PC-3 (cell line): Measurements from ENCODE around the gene KCTD8. TPM values are rescaled to one million over a fixed set of nuclear protein-coding genes. Genes with fewer than 3 reads are reported as not detected.

Experiments
- ATAC-seq: fragments of 200-7000 bp; cut with Tn5 transposase; 2 replicates; pipeline ENCODE4 v1.9.1; 2020; ENCODE audit warnings: mild to moderate bottlenecking, moderate library complexity
- BruUV-seq: library from RNA; stranded (reverse); fragments of 400-500 nt; replicated peaks from 2 replicates; lab custom pipeline; 2021; lab: Mats Ljungman, UMichigan
- CTCF ChIA-PET: fragments of 300-600 bp; sonication (Branson Sonifier 250); formaldehyde crosslinking; loops from one replicate; lab custom pipeline; 2022; ENCODE audit warnings: antibody characterized with exemption; lab: Charles Lee
- POLR2A ChIA-PET: fragments of 300-600 bp; sonication (Branson Sonifier 250); formaldehyde crosslinking; loops from one replicate; lab custom pipeline; 2022; ENCODE audit warnings: antibody characterized with exemption; ENCODE audit not compliant: unreplicated experiment; lab: Charles Lee
- DNase-seq: peaks from one replicate; pipeline ENCODE4 v3.0.0-alpha.2; 2015
- H2AFZ ChIP-seq: fragments of 300-600 bp; sonication (generic); 2 replicates; pipeline ENCODE4 v1.6.0; 2016; ENCODE audit warnings: antibody characterized with exemption, low read length
- H3F3A ChIP-seq: fragments of 300-600 bp; sonication (generic); one replicate; pipeline ENCODE4 v1.6.0; 2017; ENCODE audit warnings: antibody characterized with exemption, low read length, control low read depth, mild to moderate bottlenecking; ENCODE audit not compliant: unreplicated experiment
- H3K27ac ChIP-seq: fragments of 300-600 bp; sonication (generic); 2 replicates; pipeline ENCODE4 v1.5.1; 2016; ENCODE audit warnings: mild to moderate bottlenecking, low read length
- H3K27me3 ChIP-seq: fragments of 300-600 bp; sonication (generic); 2 replicates; pipeline ENCODE4 v1.6.1; 2016; ENCODE audit warnings: low read length, mixed read lengths
- H3K36me3 ChIP-seq: fragments of 300-600 bp; sonication (generic); 2 replicates; pipeline ENCODE4 v1.6.1; 2016; ENCODE audit warnings: low read depth, mixed run types, low read length, mixed read lengths
- H3K4me1 ChIP-seq: fragments of 300-600 bp; sonication (generic); 2 replicates; pipeline ENCODE4 v1.5.1; 2016; ENCODE audit warnings: low read length; ENCODE audit not compliant: insufficient read depth
- H3K4me2 ChIP-seq: fragments of 300-600 bp; sonication (generic); 2 replicates; pipeline ENCODE4 v1.6.0; 2016; ENCODE audit warnings: low read length
- H3K4me3 ChIP-seq: fragments of 300-600 bp; sonication (generic); 2 replicates; pipeline ENCODE4 v1.5.1; 2016; ENCODE audit warnings: mild to moderate bottlenecking, low read length, mixed read lengths
- H3K79me2 ChIP-seq: fragments of 300-600 bp; sonication (generic); 2 replicates; pipeline ENCODE4 v1.6.1; 2017; ENCODE audit warnings: low read length, mixed read lengths
- H3K9ac ChIP-seq: fragments of 300-600 bp; sonication (generic); 2 replicates; pipeline ENCODE4 v1.6.0; 2016; ENCODE audit warnings: mild to moderate bottlenecking, low read length
- H3K9me2 ChIP-seq: fragments of 300-600 bp; sonication (generic); replicated peaks from 2 replicates; pipeline ENCODE4 v1.6.1; 2016; ENCODE audit warnings: mixed run types, low read length, mixed read lengths
- H3K9me3 ChIP-seq: fragments of 300-600 bp; sonication (generic); 2 replicates; pipeline ENCODE4 v1.6.1; 2016; ENCODE audit warnings: low read length, mixed read lengths
- H4K20me1 ChIP-seq: fragments of 300-600 bp; sonication (generic); 2 replicates; pipeline ENCODE4 v1.6.1; 2016; ENCODE audit warnings: low read length, mixed read lengths
- EZH2 ChIP-seq: fragments of 300-600 bp; sonication (generic); IDR thresholded peaks from one replicate; pipeline ENCODE4 v1.6.1; 2017; ENCODE audit warnings: antibody characterized with exemption, mild to moderate bottlenecking, low read length; ENCODE audit not compliant: unreplicated experiment
- EZH2phosphoT487 ChIP-seq: fragments of 300-600 bp; sonication (generic); IDR thresholded peaks from 2 replicates; pipeline ENCODE4 v1.6.1; 2018; ENCODE audit warnings: mild to moderate bottlenecking, antibody characterized with exemption, low read length, borderline replicate concordance
- intact Hi-C: fragments of 100-400 bp; cut with micrococcal nuclease; formaldehyde crosslinking; loops from 2 replicates; pipeline ENCODE4 v1.9.0; 2023
- total RNA-seq: library from RNA; depleted of rRNA; stranded (reverse); fragments of >200 nt; gene quantifications from 2 replicates; pipeline ENCODE4 v1.2.3, GENCODE V29; 2014
- TF ChIP-seq, protein P1 (sequence below): fragments of 300-600 bp; sonication (generic); conservative IDR thresholded peaks from 2 replicates; pipeline ENCODE4 v1.5.1; 2017; ENCODE audit warnings: antibody characterized with exemption, low read depth, mild to moderate bottlenecking, low read length

Gene KCTD8
- total RNA-seq, 1 experiment from 2014 or later = not detected

- Histone ChIP-seq H3K9me3 (no peaks in the 10 kb centered on the region), H3K79me2 (no peaks in the 10 kb centered on the region), H3K9ac (no peak overlapping the region), H3K27ac (no peak overlapping the region), H3K36me3 (no peaks in the 10 kb centered on the region), H3K9me2 (no peaks in the 10 kb centered on the region), H3K4me3 (no peak overlapping the region), H3K4me1 (no peaks in the 10 kb centered on the region), H3F3A (no peaks in the 10 kb centered on the region), H3K4me2 (no peak overlapping the region), H4K20me1 (no peaks in the 10 kb centered on the region), H3K27me3 (no peaks in the 10 kb centered on the region), H2AFZ (no peak overlapping the region)
- ChIA-PET CTCF (no interaction called here), POLR2A (no interaction called here)
- BruUV-seq = no TSS peak
- intact Hi-C loops = loop anchor here (1.0 to 10.0 kb wide), 2 partner anchors 169 to 472 kb away; no protein-coding TSS in a partner anchor
- DNase-seq = peak; percentile 8
- no peak for TF ChIP-seq EZH2phosphoT487
- TF ChIP-seq EZH2 = no peak
- TF ChIP-seq, protein P1, sequence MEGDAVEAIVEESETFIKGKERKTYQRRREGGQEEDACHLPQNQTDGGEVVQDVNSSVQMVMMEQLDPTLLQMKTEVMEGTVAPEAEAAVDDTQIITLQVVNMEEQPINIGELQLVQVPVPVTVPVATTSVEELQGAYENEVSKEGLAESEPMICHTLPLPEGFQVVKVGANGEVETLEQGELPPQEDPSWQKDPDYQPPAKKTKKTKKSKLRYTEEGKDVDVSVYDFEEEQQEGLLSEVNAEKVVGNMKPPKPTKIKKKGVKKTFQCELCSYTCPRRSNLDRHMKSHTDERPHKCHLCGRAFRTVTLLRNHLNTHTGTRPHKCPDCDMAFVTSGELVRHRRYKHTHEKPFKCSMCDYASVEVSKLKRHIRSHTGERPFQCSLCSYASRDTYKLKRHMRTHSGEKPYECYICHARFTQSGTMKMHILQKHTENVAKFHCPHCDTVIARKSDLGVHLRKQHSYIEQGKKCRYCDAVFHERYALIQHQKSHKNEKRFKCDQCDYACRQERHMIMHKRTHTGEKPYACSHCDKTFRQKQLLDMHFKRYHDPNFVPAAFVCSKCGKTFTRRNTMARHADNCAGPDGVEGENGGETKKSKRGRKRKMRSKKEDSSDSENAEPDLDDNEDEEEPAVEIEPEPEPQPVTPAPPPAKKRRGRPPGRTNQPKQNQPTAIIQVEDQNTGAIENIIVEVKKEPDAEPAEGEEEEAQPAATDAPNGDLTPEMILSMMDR = 0 out of 2 replicates have a peak, but pooled peaks have one; percentile 17
- peak; percentile 37; the same call in 1 of the 2 replicates for ATAC-seq
Measured at GRCh38 chr4:44256414-44256813, 192.2 kb downstream of the KCTD8 start.

DNA sequence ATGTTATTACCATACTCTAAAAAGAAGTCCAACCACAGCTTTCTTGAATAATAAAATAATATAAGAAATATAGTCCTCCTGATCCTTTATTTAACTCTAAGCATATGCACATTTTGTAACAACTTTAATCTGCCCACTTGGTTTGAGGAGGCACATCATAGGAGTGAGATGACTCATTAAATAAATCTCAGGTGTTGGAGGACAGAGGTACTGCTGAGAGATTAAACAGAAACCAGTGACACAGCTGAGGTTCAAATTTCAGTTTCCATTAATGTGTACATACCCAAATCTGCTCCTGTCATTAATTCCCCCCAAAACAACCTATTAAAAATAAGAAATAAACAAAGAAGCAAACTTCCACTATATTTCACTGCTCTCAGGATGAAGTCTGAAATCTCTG lies 211.0 kb downstream of the KCTD8 start:
- no peak overlapping the region for H3K4me2 ChIP-seq
- ChIA-PET POLR2A (no interaction called here), CTCF (no interaction called here)
- H3K79me2 ChIP-seq = no peaks in the 10 kb centered on the region
- no peak overlapping the region for H2AFZ ChIP-seq
- no peaks in the 10 kb centered on the region for H3F3A ChIP-seq
- no peak overlapping the region for H3K9ac ChIP-seq
- TF ChIP-seq EZH2 = no peak
- TF ChIP-seq EZH2phosphoT487 = no peak
- TF ChIP-seq, protein P1 = no peak
- intact Hi-C loops = no loop called here
- no peaks in the 10 kb centered on the region for H4K20me1 ChIP-seq
- no peak overlapping the region for H3K4me3 ChIP-seq
- H3K36me3 ChIP-seq = no peaks in the 10 kb centered on the region
- ATAC-seq (peak; percentile 27; the same call in 1 of the 2 replicates), DNase-seq (peak; percentile 23)
- H3K9me2 ChIP-seq = no peaks in the 10 kb centered on the region
- H3K9me3 ChIP-seq = no peaks in the 10 kb centered on the region
- H3K27ac ChIP-seq = no peak overlapping the region
- BruUV-seq = no TSS peak
- H3K4me1 ChIP-seq = no peaks in the 10 kb centered on the region
- no peaks in the 10 kb centered on the region for H3K27me3 ChIP-seq

DNA sequence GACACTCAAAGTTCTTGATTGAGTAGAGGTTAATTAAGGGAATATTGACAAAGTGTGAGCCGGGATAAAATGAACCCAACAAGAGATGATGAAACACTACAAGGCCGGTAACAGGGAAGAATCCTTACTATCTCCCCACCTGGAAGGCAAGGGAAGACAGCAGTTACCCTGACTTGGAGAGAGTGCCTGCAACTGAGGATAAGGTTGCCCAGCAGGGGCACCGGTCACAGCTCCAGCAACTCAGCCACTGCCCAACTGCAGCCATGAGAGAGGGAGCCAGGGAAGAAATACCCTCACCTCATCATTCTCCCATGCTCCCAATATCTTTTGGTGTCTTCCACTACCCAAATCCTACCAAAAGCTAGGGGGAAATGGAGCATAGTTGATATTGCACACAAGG lies 212.7 kb downstream of the KCTD8 start:
- H4K20me1 ChIP-seq = no peaks in the 10 kb centered on the region
- no peak overlapping the region for H2AFZ ChIP-seq
- H3K27ac ChIP-seq = no peak overlapping the region
- H3K4me2 ChIP-seq = no peak overlapping the region
- intact Hi-C loops = no loop called here
- TF ChIP-seq EZH2 (no peak), EZH2phosphoT487 (no peak)
- TF ChIP-seq, protein P1 = no peak
- no peaks in the 10 kb centered on the region for H3K4me1 ChIP-seq
- DNase-seq (no peak), ATAC-seq (no peak)
- no peaks in the 10 kb centered on the region for H3K9me3 ChIP-seq
- H3K27me3 ChIP-seq = no peaks in the 10 kb centered on the region
- no peaks in the 10 kb centered on the region for H3K9me2 ChIP-seq
- no peaks in the 10 kb centered on the region for H3F3A ChIP-seq
- H3K36me3 ChIP-seq = no peaks in the 10 kb centered on the region
- ChIA-PET CTCF (interaction anchor here (0.5 kb wide), 1 partner anchor 41 kb away, joined by 3 read pairs; no protein-coding TSS in a partner anchor), POLR2A (no interaction called here)
- no peaks in the 10 kb centered on the region for H3K79me2 ChIP-seq
- no TSS peak for BruUV-seq
- no peak overlapping the region for H3K4me3 ChIP-seq
- no peak overlapping the region for H3K9ac ChIP-seq
